HG02943 (cell line): ENCODE measurements around the gene TEX50.
"Not testable (repeated sequence)": the region's sequence is repeated elsewhere in the genome, so short reads cannot be mapped to it uniquely, and the experiment has no call there.

Source experiments
- ATAC-seq: cut with Tn5 transposase; IDR thresholded peaks from one replicate; pipeline ENCODE4 v1.9.1; 2021; ENCODE audit warnings: mild to moderate bottlenecking, low read depth, moderate library complexity; ENCODE audit not compliant: unreplicated experiment

Gene TEX50

DNA sequence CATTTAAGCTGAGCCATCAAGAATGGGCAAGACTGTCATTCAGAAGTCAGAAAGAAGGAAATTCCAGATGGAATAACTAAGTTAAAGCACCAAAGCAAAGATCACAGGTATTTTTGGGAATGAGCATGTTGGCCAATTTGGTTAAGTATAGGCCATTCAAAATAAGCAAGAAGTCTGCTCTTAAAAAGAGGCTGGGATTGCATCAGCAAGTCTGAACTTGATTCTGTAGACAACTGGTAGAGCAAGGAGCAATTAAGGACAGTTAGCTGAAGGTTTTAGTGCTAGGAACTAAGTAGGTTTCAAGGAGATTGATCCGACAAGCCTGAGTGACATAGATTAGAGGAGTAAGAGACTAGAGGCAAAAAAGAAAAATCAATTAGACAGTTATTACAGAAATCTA lies 26.1 kb downstream of the TEX50 start:
- no peak for ATAC-seq

DNA sequence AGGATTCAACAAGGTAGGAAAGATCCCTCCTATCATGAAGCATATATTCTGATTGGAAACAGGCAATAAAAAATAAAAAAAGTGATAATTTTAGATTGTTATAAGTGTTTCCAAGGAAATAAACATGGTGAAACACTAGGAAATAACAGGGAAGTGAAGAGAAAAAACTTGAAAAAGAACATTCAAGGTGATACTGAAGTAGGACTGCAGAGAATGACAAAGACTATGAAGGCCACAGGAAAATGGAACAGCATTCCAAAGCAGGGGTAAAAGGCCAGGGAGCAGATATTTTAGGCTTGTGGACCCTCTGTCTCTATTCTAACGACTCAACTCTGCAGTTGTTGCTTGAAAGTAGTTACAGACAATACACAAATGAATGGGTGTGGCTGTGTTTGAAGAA lies 26.6 kb downstream of the TEX50 start:
- ATAC-seq, result no peak

DNA sequence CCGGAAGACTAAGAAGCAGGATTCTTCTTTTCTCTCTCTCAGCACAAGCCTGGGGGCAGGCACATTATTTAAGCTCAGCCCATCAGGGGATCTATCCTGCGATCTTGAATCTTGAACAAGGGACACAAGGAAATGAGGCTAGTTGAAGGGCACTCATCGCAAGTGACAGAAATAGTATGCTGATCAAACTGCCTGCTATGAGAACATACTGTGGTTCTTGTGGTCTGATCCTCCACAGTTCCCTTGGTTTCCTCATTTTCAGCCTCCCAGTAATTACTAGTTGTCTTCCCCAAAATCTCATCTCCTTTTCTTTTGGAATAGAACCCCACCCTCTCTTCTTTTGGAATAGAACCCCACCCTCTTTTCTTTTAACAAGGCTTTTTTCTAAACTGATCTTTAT lies 28.0 kb downstream of the TEX50 start:
- ATAC-seq, result no peak

DNA sequence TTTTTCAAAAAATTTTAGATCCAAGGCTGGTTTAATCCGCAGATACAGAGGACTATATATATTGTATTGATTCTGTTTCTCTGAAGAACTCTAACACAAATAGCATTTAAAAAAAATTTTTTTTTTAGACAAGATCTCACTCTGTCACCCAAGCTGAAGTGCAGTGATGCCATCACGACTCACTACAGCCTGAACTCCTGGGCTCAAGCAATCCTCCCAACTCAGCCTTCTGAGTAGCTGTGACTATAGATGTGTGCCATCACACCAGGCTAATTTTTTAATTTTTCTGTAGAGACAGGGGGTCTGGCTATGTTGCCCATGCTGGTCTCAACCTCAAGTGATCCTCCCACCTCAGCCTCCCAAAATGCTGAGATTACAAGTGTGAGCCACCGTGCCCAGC lies 31.5 kb downstream of the TEX50 start:
- ATAC-seq, result no peak

DNA sequence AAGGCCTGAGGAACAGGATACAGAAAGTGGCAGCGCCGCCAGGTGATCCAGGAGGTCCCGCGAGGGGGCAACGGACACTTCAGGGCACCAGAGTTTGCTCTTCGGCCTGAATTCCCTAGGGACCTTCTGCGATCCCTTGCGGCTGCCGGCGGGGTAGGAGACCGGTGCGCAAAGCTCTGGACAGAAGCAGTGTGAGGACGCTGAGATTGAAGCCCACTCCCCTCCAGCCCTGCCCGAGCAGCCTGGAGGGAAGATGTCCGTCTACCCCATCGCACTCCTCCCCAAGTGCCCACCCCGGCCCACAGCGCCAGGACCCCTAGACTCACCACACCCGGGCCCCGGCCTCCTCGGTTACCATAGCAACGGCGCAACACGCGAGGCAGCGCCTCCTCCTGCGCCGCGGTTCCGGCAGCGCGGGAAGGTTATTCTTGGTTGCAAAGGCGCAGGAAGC lies 34.4 kb downstream of the TEX50 start, which contains the start of gene ANKRD45:
Gene ANKRD45 (minus strand): TSS at position 361 of the 451 bp plus-strand sequence. CDS start 10,433 bp downstream, outside the sequence.
- no peak for ATAC-seq

DNA sequence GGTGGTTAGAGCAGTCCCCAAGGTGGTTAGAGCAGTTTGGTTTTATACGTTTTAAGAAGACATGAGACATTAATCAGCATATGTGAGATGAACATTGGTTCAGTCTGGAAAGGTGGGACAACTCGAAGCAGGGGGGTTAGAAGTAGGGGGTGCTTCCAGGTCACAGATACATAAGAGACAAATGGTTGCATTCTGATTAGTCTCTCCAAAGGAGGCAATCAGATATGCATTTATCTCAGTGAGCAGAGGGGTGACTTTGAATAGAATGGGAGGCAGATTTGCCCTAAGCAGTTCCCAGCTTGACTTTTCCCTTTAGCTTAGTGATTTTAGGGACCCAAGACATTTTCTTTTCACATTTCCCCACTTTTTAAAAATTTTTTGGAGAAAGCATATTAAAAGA lies 39.4 kb downstream of the TEX50 start:
- ATAC-seq, result not testable (repeated sequence)

DNA sequence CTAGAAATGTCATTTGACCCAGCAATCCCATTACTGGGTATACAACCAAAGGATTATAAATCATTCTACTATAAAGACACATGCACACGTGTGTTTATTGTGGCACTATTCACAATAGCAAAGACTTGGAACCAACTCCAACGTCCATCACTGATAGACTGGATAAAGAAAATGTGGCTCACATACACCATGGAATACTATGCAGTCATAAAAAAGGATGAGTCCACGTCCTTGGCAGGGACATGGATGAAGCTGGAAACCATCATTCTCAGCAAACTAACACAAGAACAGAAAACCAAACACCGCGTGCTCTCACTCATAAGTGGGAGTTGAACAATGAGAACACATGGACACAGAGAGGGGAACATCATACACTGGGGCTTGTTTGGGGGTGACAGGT lies 45.0 kb downstream of the TEX50 start:
- ATAC-seq, result not testable (repeated sequence)

DNA sequence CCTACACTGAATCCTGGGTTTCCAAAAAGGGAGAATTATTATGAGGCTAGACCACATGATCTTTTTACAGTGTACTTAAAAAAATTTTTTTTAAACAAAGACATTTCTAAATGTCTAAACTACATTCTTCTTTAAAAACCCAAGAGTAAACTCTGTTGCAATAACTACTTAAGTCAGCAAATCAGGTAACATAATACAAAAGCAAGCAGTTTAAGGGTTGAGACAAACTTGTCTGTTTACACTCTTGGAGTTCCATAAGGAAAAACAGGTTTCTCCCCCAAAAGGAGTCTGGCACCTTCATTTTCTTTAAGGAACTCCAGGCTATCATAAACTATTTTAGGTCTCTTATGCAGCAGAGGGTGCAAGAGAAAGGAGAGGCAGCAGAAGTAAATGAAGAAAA lies 47.0 kb downstream of the TEX50 start:
- ATAC-seq, result no peak

DNA sequence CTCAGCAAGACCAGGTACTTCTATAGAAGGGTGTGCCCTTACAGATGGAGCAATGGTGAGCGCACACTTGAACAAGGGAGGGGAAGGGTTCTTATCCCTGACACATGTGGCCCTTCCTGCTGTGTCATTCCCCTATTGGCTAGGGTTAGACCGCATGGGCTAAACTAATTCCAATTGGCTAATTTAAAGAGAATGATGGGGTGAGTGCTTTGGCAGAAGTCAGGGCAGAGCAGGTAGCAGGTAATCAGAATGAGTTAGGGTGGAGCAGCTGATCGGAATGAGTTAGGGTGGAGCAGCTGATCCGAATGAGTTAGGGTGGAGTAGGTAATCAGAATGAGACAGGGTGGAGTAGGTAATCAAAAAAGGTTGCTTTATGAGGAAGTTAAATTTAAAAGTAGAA lies 48.7 kb downstream of the TEX50 start:
- ATAC-seq, result not testable (repeated sequence)

DNA sequence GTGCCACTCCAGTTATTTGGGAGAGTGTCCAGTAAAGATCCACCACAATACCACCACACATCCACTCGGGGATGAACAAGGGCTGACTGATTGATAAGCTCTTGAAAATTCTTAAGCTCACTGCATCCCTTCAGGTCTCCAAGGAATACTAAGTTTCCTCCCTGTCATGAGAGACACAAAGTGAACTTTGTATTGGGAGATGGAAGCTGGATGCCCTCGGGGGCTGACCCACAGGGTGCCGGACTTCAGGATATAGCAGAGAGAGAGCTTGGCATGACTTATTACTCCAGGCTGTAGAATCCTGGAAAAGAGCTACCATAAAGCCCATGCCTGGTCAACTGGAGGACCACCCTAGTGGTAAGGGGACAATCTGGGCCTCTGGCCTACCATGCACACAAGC lies 50.0 kb downstream of the TEX50 start:
- ATAC-seq, result not testable (repeated sequence)
